Measurements from ENCODE around the gene CEBPB.

- no peak for TF ChIP-seq POLR2AphosphoS5 (IDR thresholded peaks at IDR 0.05; ENCODE audit: low read depth, low read length)
- no peak for TF ChIP-seq TAF1 (IDR thresholded peaks at IDR 0.05; ENCODE audit: borderline replicate concordance, low read depth, low read length)
These were observed at the start of gene CEBPB for GRCh38 chr20:50190251-50191064.

Measured in GM12892 (cell line).